Ishikawa (cell line): ENCODE results near the gene EYA2.

Experiments
- CEBPB ChIP-seq: IDR thresholded peaks from 2 replicates; pipeline ENCODE4 v1.6.1; 2012
- CREB1 ChIP-seq: IDR thresholded peaks from 2 replicates; pipeline ENCODE4 v1.6.1; 2012; ENCODE audit warnings: low read depth
- EGR1 ChIP-seq: IDR thresholded peaks from 2 replicates; pipeline ENCODE4 v1.6.1; 2012
- EP300 ChIP-seq: IDR thresholded peaks from 2 replicates; pipeline ENCODE4 v1.6.1; 2012; ENCODE audit warnings: borderline replicate concordance
- FOXM1 ChIP-seq: IDR thresholded peaks from 2 replicates; pipeline ENCODE4 v1.6.1; 2012; ENCODE audit warnings: low read depth, borderline replicate concordance
- NFIC ChIP-seq: IDR thresholded peaks from 2 replicates; pipeline ENCODE4 v1.6.1; 2012
- REST ChIP-seq: IDR thresholded peaks from 2 replicates; pipeline ENCODE4 v1.6.1; 2012; ENCODE audit warnings: low read depth, mild to moderate bottlenecking
- TCF12 ChIP-seq: IDR thresholded peaks from 2 replicates; pipeline ENCODE4 v1.6.1; 2012; ENCODE audit warnings: low read depth
- TEAD4 ChIP-seq: IDR thresholded peaks from 2 replicates; pipeline ENCODE4 v1.6.1; 2012
- TF ChIP-seq, protein P1 (sequence below): IDR thresholded peaks from 2 replicates; pipeline ENCODE4 v1.6.1; 2012

DNA sequence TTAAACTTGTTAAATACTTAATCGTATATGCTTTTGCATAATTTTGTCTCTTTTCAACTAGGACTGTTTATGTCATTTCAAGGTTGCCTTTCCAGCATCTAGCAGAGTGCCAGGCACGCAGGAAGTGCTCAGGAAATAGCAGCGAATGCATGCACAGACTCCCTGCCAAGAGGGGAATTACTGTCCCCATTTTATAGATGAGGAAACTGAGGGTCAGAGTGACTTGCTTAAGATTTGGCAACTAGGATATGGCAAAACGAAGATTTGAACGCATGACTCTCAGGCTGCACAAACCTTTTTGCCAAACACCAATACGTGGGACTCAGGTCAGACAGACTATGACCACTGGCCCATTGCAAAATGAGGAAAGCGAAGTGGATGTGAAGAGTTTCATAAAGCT lies 22.5 kb downstream of the EYA2 start:
- TF ChIP-seq EP300 = no peak
- TF ChIP-seq NFIC = no peak
- no peak for TF ChIP-seq CREB1
- no peak for TF ChIP-seq REST
- TF ChIP-seq CEBPB = no peak
- no peak for TF ChIP-seq FOXM1
- no peak for TF ChIP-seq EGR1
- TF ChIP-seq, protein P1, sequence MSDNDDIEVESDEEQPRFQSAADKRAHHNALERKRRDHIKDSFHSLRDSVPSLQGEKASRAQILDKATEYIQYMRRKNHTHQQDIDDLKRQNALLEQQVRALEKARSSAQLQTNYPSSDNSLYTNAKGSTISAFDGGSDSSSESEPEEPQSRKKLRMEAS = no peak
- no peak for TF ChIP-seq TCF12
- no peak for TF ChIP-seq TEAD4
